Fibroblast of skin of left quadriceps (primary cell): Measurements from ENCODE around the gene BAIAP2L1.

ENCODE experiments used
- DNase-seq, 2 experiments: peaks; one replicate each; pipeline ENCODE4 v3.0.0-alpha.2; 2013; ENCODE audit warnings: low read depth in 2 of 2

BAIAP2L1 gene

GRCh38 chr7:98294798-98295382, 106.0 kb downstream of the BAIAP2L1 start:
- no peak for DNase-seq

GRCh38 chr7:98294326-98294725, 106.6 kb downstream of the BAIAP2L1 start:
- no peak for DNase-seq

- DNase-seq: no peak
Observed at GRCh38 chr7:98293746-98294145, 107.1 kb downstream of the BAIAP2L1 start.

GRCh38 chr7:98293265-98293664, 107.6 kb downstream of the BAIAP2L1 start:
- DNase-seq: no peak

- DNase-seq: no peak
Observed at GRCh38 chr7:98291717-98292116, 109.2 kb downstream of the BAIAP2L1 start.

GRCh38 chr7:98289333-98289875, 111.5 kb downstream of the BAIAP2L1 start:
- no peak for DNase-seq

- DNase-seq: no peak
Observed at GRCh38 chr7:98288064-98288823, 112.6 kb downstream of the BAIAP2L1 start.

- no peak for DNase-seq
Observed at GRCh38 chr7:98287486-98287959, 113.4 kb downstream of the BAIAP2L1 start.

GRCh38 chr7:98286701-98287485, 114.0 kb downstream of the BAIAP2L1 start:
- DNase-seq: no peak

- DNase-seq: no peak
Observed at GRCh38 chr7:98286093-98286539, 114.8 kb downstream of the BAIAP2L1 start.

GRCh38 chr7:98285157-98286092, 115.5 kb downstream of the BAIAP2L1 start:
- no peak for DNase-seq

- DNase-seq: no peak
Observed at GRCh38 chr7:98284335-98285036, 116.4 kb downstream of the BAIAP2L1 start.

GRCh38 chr7:98283887-98284222, 117.0 kb downstream of the BAIAP2L1 start:
- no peak for DNase-seq

- DNase-seq: no peak
Observed at GRCh38 chr7:98283127-98283886, 117.6 kb downstream of the BAIAP2L1 start.

- DNase-seq: no peak
Observed at GRCh38 chr7:98282703-98283102, 118.2 kb downstream of the BAIAP2L1 start.

GRCh38 chr7:98281757-98282606, 118.9 kb downstream of the BAIAP2L1 start:
- DNase-seq: no peak

- peak; percentile 73 to 75 for DNase-seq
Observed at GRCh38 chr7:98280791-98281756, 119.8 kb downstream of the BAIAP2L1 start, which contains the start of gene BRI3. BRI3 (plus strand) TSS chr7:98281686; CDS start chr7:98281796, 110 bp downstream.

GRCh38 chr7:98280296-98280695, 120.6 kb downstream of the BAIAP2L1 start:
- no peak for DNase-seq
